WTC11 (cell line): ENCODE results near the gene C6orf47.

Source experiments
- CTCF ChIP-seq: fragments of 200-600 bp; IDR thresholded peaks from 2 replicates; pipeline ENCODE4 v1.8.0; 2022; ENCODE audit warnings: antibody characterized with exemption
- MAX ChIP-seq: sonication (generic); formaldehyde crosslinking; IDR thresholded peaks from 2 replicates; pipeline ENCODE4 v1.8.0; 2022; ENCODE audit warnings: mild to moderate bottlenecking, missing genetic modification reagents
- MLX ChIP-seq: sonication (generic); formaldehyde crosslinking; IDR thresholded peaks from 2 replicates; pipeline ENCODE4 v1.8.1; 2023; ENCODE audit warnings: mild to moderate bottlenecking, missing genetic modification reagents, moderate library complexity
- NR1H2 ChIP-seq: sonication (generic); formaldehyde crosslinking; IDR thresholded peaks from 2 replicates; pipeline ENCODE4 v1.9.0; 2021; ENCODE audit warnings: mild to moderate bottlenecking, moderate library complexity, missing genetic modification reagents
- RELA ChIP-seq: sonication (generic); formaldehyde crosslinking; IDR thresholded peaks from 2 replicates; pipeline ENCODE4 v1.8.1; 2022; ENCODE audit warnings: missing genetic modification reagents, mild to moderate bottlenecking, borderline replicate concordance
- RORB ChIP-seq: fragments of 250-450 bp; sonication (Bioruptor Pico); IDR thresholded peaks from 2 replicates; pipeline ENCODE4 v1.9.0; 2021; ENCODE audit warnings: mild to moderate bottlenecking
- USF2 ChIP-seq: sonication (generic); formaldehyde crosslinking; IDR thresholded peaks from 2 replicates; pipeline ENCODE4 v1.8.1; 2023; ENCODE audit warnings: mild to moderate bottlenecking, missing genetic modification reagents, moderate library complexity
- ZBTB43 ChIP-seq: sonication (generic); formaldehyde crosslinking; IDR thresholded peaks from 2 replicates; pipeline ENCODE4 v1.8.1; 2023; ENCODE audit warnings: mild to moderate bottlenecking, missing genetic modification reagents
- ZNF416 ChIP-seq: fragments of 250-450 bp; sonication (Bioruptor Pico); IDR thresholded peaks from 2 replicates; pipeline ENCODE4 v1.9.0; 2021; ENCODE audit warnings: mild to moderate bottlenecking, inconsistent platforms

GRCh38 chr6:31630177-31630934, 30.2 kb downstream of the C6orf47 start:
- TF ChIP-seq MLX (CRISPR knock-in tag) (no peak), CTCF (no peak), RELA (CRISPR knock-in tag) (no peak), ZNF416 (CRISPR knock-in tag) (no peak), MAX (CRISPR knock-in tag) (no peak), RORB (no peak), NR1H2 (CRISPR knock-in tag) (no peak), USF2 (CRISPR knock-in tag) (no peak), ZBTB43 (CRISPR knock-in tag) (no peak)
